Measurements from ENCODE around the gene MAP3K20. TPM values are rescaled to one million over a fixed set of nuclear protein-coding genes. Genes with fewer than 3 reads are reported as not detected.

The MAP3K20 gene
- polyA plus RNA-seq, 1 of the 3 experiments (the other 2 are of a cell fraction) = 8.5 TPM

- Histone ChIP-seq H2AFZ (ENCODE audit: low read depth) (no peak overlapping the region), H3K9ac (no peak overlapping the region), H3K9me2 (no peaks in the 10 kb centered on the region), H3K4me3 (ENCODE audit: low read depth in 2 of 2, low read length in 1 of 2) (no peak overlapping the region), H3K4me1 (ENCODE audit: control insufficient read depth in 1 of 2, insufficient read depth in 2 of 2, low read depth in 1 of 2, low read length in 1 of 2) (no peaks in the 10 kb centered on the region), H3K27ac (ENCODE audit: low read depth in 2 of 2, low read length in 1 of 2) (no peak overlapping the region), H3K4me2 (no peak overlapping the region), H4K20me1 (ENCODE audit: insufficient read depth) (no peaks in the 10 kb centered on the region), H3K36me3 (replicated peaks in 1 of 2; ENCODE audit: control insufficient read depth in 1 of 2, insufficient read depth in 2 of 2, low read length in 1 of 2) (peaks cover 17 to 28% of the 10 kb centered on the region in 2 experiments), H3F3A (replicated peaks; ENCODE audit: insufficient read depth) (peaks cover 3% of the 10 kb centered on the region), H3K27me3 (ENCODE audit: insufficient read depth) (no peaks in the 10 kb centered on the region), H3K79me2 (ENCODE audit: insufficient read depth) (peaks cover 15% of the 10 kb centered on the region), H3K9me3 (no peaks in the 10 kb centered on the region)
- ChIA-PET CTCF (no interaction called here), POLR2A (no interaction called here)
- no peak for TF ChIP-seq FOSL2 (IDR thresholded peaks at IDR 0.05; ENCODE audit: borderline replicate concordance, low read depth)
- TF ChIP-seq RXRA (IDR thresholded peaks at IDR 0.05; ENCODE audit: borderline replicate concordance, low read depth) = no peak
- TF ChIP-seq EZH2phosphoT487 (IDR thresholded peaks at IDR 0.05; ENCODE audit: borderline replicate concordance, low read depth) = no peak
- TF ChIP-seq CTCF (IDR thresholded peaks at IDR 0.05) = no peak
- TF ChIP-seq, protein P1, sequence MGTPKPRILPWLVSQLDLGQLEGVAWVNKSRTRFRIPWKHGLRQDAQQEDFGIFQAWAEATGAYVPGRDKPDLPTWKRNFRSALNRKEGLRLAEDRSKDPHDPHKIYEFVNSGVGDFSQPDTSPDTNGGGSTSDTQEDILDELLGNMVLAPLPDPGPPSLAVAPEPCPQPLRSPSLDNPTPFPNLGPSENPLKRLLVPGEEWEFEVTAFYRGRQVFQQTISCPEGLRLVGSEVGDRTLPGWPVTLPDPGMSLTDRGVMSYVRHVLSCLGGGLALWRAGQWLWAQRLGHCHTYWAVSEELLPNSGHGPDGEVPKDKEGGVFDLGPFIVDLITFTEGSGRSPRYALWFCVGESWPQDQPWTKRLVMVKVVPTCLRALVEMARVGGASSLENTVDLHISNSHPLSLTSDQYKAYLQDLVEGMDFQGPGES (IDR thresholded peaks at IDR 0.05; ENCODE audit: low read depth, low read length) = no peak
- no peak for TF ChIP-seq TAF1 (IDR thresholded peaks at IDR 0.05; ENCODE audit: borderline replicate concordance, low read depth, low read length)
- TF ChIP-seq CHD2 (IDR thresholded peaks at IDR 0.05; ENCODE audit: low read length, partially characterized antibody) = no peak
- TF ChIP-seq, protein P2, sequence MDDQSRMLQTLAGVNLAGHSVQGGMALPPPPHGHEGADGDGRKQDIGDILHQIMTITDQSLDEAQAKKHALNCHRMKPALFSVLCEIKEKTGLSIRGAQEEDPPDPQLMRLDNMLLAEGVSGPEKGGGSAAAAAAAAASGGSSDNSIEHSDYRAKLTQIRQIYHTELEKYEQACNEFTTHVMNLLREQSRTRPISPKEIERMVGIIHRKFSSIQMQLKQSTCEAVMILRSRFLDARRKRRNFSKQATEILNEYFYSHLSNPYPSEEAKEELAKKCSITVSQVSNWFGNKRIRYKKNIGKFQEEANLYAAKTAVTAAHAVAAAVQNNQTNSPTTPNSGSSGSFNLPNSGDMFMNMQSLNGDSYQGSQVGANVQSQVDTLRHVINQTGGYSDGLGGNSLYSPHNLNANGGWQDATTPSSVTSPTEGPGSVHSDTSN (IDR thresholded peaks at IDR 0.05) = no peak
- TF ChIP-seq FOXJ3 (CRISPR knock-in tag; IDR thresholded peaks at IDR 0.05) = no peak
- TF ChIP-seq GATA2 (CRISPR knock-in tag; IDR thresholded peaks at IDR 0.05) = no peak
- no peak for TF ChIP-seq EP300 (IDR thresholded peaks at IDR 0.05; ENCODE audit: borderline replicate concordance in 1 of 2, low read depth in 1 of 2, low read length in 1 of 2)
- TF ChIP-seq NRF1 (IDR thresholded peaks at IDR 0.05; ENCODE audit: low read depth, low read length) = no peak
- TF ChIP-seq SIN3A (IDR thresholded peaks at IDR 0.05; ENCODE audit: borderline replicate concordance, low read depth, low read length) = no peak
- no peak for TF ChIP-seq JUND (IDR thresholded peaks at IDR 0.05)
- TF ChIP-seq YY1 (IDR thresholded peaks at IDR 0.05; ENCODE audit: low read depth) = no peak
- no peak for DNase-seq
- 96% methylated on average over 2 of the region's 2 CpGs for WGBS (ENCODE audit: low lambda C conversion rate)
These were observed 23.6 kb downstream of the MAP3K20 start for GRCh38 chr2:173099271-173099670.

All from SK-N-SH (cell line).